GM23338 (cell line): ENCODE data around the gene CPSF7. TPM values are rescaled to one million over a fixed set of nuclear protein-coding genes. Genes with fewer than 3 reads are reported as not detected.

Source experiments
- ATAC-seq: fragments of 200-7000 bp; cut with Tn5 transposase; 3 replicates; pipeline ENCODE4 v1.9.1; 2020
- DNase-seq: peaks from one replicate; pipeline ENCODE4 v3.0.0-alpha.2; 2015; ENCODE audit warnings: low spot score
- H2AFZ ChIP-seq: fragments of 200-600 bp; sonication (generic); 2 replicates; pipeline ENCODE4 v1.8.0; 2016; ENCODE audit warnings: antibody characterized with exemption, mild to moderate bottlenecking, moderate library complexity
- H3F3A ChIP-seq: fragments of 200-600 bp; sonication (generic); replicated peaks from 2 replicates; pipeline ENCODE4 v1.8.0; 2017; ENCODE audit warnings: antibody characterized with exemption, mixed run types, low read depth
- H3K27ac ChIP-seq: fragments of 200-600 bp; sonication (generic); 2 replicates; pipeline ENCODE4 v1.6.1; 2016; ENCODE audit warnings: low read depth
- H3K27me3 ChIP-seq: fragments of 200-600 bp; sonication (generic); 2 replicates; pipeline ENCODE4 v1.8.0; 2016; ENCODE audit warnings: mild to moderate bottlenecking, mixed run types, moderate library complexity; ENCODE audit not compliant: insufficient read depth
- H3K36me3 ChIP-seq: fragments of 200-600 bp; sonication (generic); 2 replicates; pipeline ENCODE4 v1.8.0; 2016; ENCODE audit warnings: mild to moderate bottlenecking; ENCODE audit not compliant: insufficient read depth
- H3K4me1 ChIP-seq: fragments of 200-600 bp; sonication (generic); 2 replicates; pipeline ENCODE4 v1.8.0; 2016; ENCODE audit warnings: mild to moderate bottlenecking, moderate library complexity; ENCODE audit not compliant: insufficient read depth
- H3K4me2 ChIP-seq: fragments of 200-600 bp; sonication (generic); 2 replicates; pipeline ENCODE4 v1.7.1; 2017; ENCODE audit warnings: mixed run types
- H3K4me3 ChIP-seq: fragments of 200-600 bp; sonication (generic); 2 replicates; pipeline ENCODE4 v1.6.1; 2016; ENCODE audit warnings: mixed run types
- H3K79me2 ChIP-seq: fragments of 200-600 bp; sonication (generic); replicated peaks from 2 replicates; pipeline ENCODE4 v1.8.0; 2017; ENCODE audit warnings: mild to moderate bottlenecking; ENCODE audit not compliant: insufficient read depth
- H3K9me2 ChIP-seq: fragments of 200-600 bp; sonication (generic); 2 replicates; pipeline ENCODE4 v1.8.0; 2017; ENCODE audit not compliant: insufficient read depth
- H4K20me1 ChIP-seq: fragments of 200-600 bp; sonication (generic); replicated peaks from 2 replicates; pipeline ENCODE4 v1.8.0; 2017; ENCODE audit warnings: mild to moderate bottlenecking; ENCODE audit not compliant: insufficient read depth
- H3K27ac Mint-ChIP-seq: 2 replicates; pipeline ENCODE4 v1.8.0; 2020; ENCODE audit warnings: inconsistent platforms, mild to moderate bottlenecking, moderate library complexity, mixed read lengths
- H3K27me3 Mint-ChIP-seq: 3 replicates; pipeline ENCODE4 v1.8.0; 2022; ENCODE audit warnings: low read depth, mild to moderate bottlenecking, moderate library complexity, mixed read lengths, inconsistent platforms; ENCODE audit not compliant: insufficient read depth, poor library complexity
- H3K36me3 Mint-ChIP-seq: 3 replicates; pipeline ENCODE4 v1.8.0; 2021; ENCODE audit warnings: low read depth, mild to moderate bottlenecking, inconsistent platforms, moderate library complexity, mixed read lengths
- H3K4me1 Mint-ChIP-seq: 3 replicates; pipeline ENCODE4 v1.8.0; 2020; ENCODE audit warnings: mild to moderate bottlenecking, inconsistent platforms, mixed read lengths
- H3K4me3 Mint-ChIP-seq: 3 replicates; pipeline ENCODE4 v1.8.0; 2021; ENCODE audit warnings: moderate library complexity, mild to moderate bottlenecking, inconsistent platforms, mixed read lengths
- H3K9me3 Mint-ChIP-seq: 3 replicates; pipeline ENCODE4 v1.8.0; 2020; ENCODE audit warnings: moderate library complexity, mild to moderate bottlenecking, inconsistent platforms, mixed read lengths
- CREB1 ChIP-seq: fragments of 250-450 bp; sonication (Bioruptor Pico); IDR thresholded peaks from 2 replicates; pipeline ENCODE4 v1.5.0; 2020; ENCODE audit warnings: low read depth, mild to moderate bottlenecking, moderate library complexity
- CTCF ChIP-seq, 2 experiments: fragments of 200-600 bp in 1 of 2; sonication (generic) in 1 of 2; conservative IDR thresholded peaks; 2 replicates each; pipeline versions ENCODE4 v1.5.1 to v1.6.1; 2016 to 2017; ENCODE audit warnings: antibody characterized with exemption in 2 of 2, low read depth in 2 of 2, mild to moderate bottlenecking in 2 of 2, moderate library complexity in 1 of 2
- ETS1 ChIP-seq: IDR thresholded peaks from 2 replicates; pipeline ENCODE4 v1.6.1; 2016; ENCODE audit warnings: antibody characterized with exemption
- EZH2 ChIP-seq: fragments of 200-600 bp; sonication (generic); IDR thresholded peaks from one replicate; pipeline ENCODE4 v1.8.0; 2017; ENCODE audit warnings: antibody characterized with exemption, mild to moderate bottlenecking, low read depth; ENCODE audit not compliant: unreplicated experiment
- EZH2phosphoT487 ChIP-seq: fragments of 200-600 bp; sonication (generic); IDR thresholded peaks from one replicate; pipeline ENCODE4 v1.8.1; 2018; ENCODE audit warnings: antibody characterized with exemption; ENCODE audit not compliant: unreplicated experiment
- JUNB ChIP-seq: IDR thresholded peaks from one replicate; pipeline ENCODE4 v1.6.1; 2016; ENCODE audit warnings: antibody characterized with exemption; ENCODE audit not compliant: unreplicated experiment
- NANOG ChIP-seq: IDR thresholded peaks from 2 replicates; pipeline ENCODE4 v1.6.1; 2016; ENCODE audit warnings: antibody characterized with exemption, borderline replicate concordance
- POLR2AphosphoS5 ChIP-seq: IDR thresholded peaks from 2 replicates; pipeline ENCODE4 v1.6.1; 2016; ENCODE audit warnings: antibody characterized with exemption, low read depth
- REST ChIP-seq: IDR thresholded peaks from one replicate; pipeline ENCODE4 v1.6.1; 2018; ENCODE audit warnings: antibody characterized with exemption; ENCODE audit not compliant: unreplicated experiment
- STAT1 ChIP-seq: IDR thresholded peaks from one replicate; pipeline ENCODE4 v1.6.1; 2016; ENCODE audit warnings: antibody characterized with exemption; ENCODE audit not compliant: unreplicated experiment
- ZNF114 ChIP-seq: fragments of 250-450 bp; sonication (Bioruptor Pico); IDR thresholded peaks from 2 replicates; pipeline ENCODE4 v1.5.0; 2020; ENCODE audit warnings: mild to moderate bottlenecking, moderate library complexity
- ZNF331 ChIP-seq: fragments of 250-450 bp; sonication (Bioruptor Pico); IDR thresholded peaks from 2 replicates; pipeline ENCODE4 v1.5.0; 2020; ENCODE audit warnings: low read depth, mild to moderate bottlenecking, moderate library complexity
- ZNF462 ChIP-seq: fragments of 250-450 bp; sonication (Bioruptor Pico); IDR thresholded peaks from 2 replicates; pipeline ENCODE4 v1.5.0; 2020; ENCODE audit warnings: mild to moderate bottlenecking, moderate library complexity
- polyA plus RNA-seq: library from polyadenylated mRNA; unstranded; fragments of >200 nt; fragmentation: Nextera tagmentation; extraction: Ambion mirVana; gene quantifications from 2 replicates; pipeline ENCODE4 v1.2.1, GENCODE V29; 2016
- total RNA-seq: library from RNA; depleted of rRNA; stranded (reverse); fragments of >200 nt; shearing (Covaris generic); gene quantifications from 2 replicates; pipeline ENCODE4 v1.2.3, GENCODE V29; 2014

CPSF7 gene
- total and polyA plus RNA-seq, 2 experiments from 2014 or later: 27.4 to 60.6 TPM

- no peaks in the 10 kb centered on the region for H3K9me2 ChIP-seq
- H3K4me1 ChIP-seq: peaks cover 11% of the 10 kb centered on the region
- Mint-ChIP-seq H3K4me3 (peak overlapping the region; percentile 99), H3K36me3 (peaks cover 44% of the 10 kb centered on the region), H3K9me3 (no peaks in the 10 kb centered on the region), H3K27me3 (peaks cover 8% of the 10 kb centered on the region), H3K4me1 (peaks cover 17% of the 10 kb centered on the region), H3K27ac (peak overlapping the region; percentile 98)
- peak overlapping the region; percentile 97 for H2AFZ ChIP-seq
- peak overlapping the region; percentile 100 for H3K27ac ChIP-seq
- no peaks in the 10 kb centered on the region for H3K27me3 ChIP-seq
- peak overlapping the region; percentile 97 for H3K4me2 ChIP-seq
- TF ChIP-seq ZNF331 (CRISPR knock-in tag) (no peak), STAT1 (no peak), ZNF462 (CRISPR knock-in tag) (no peak), POLR2AphosphoS5 (no peak), CREB1 (CRISPR knock-in tag) (no peak), CTCF (conservative IDR thresholded peaks at IDR 0.05; ENCODE audit: low read depth in 2 of 2) (no peak), EZH2 (no peak), NANOG (no peak), JUNB (no peak), ZNF114 (CRISPR knock-in tag) (no peak), ETS1 (no peak), REST (no peak), EZH2phosphoT487 (no peak)
- peaks cover 10% of the 10 kb centered on the region; the same call in 1 of the 2 replicates for H3F3A ChIP-seq
- peaks cover 27% of the 10 kb centered on the region for H3K36me3 ChIP-seq
- DNase-seq: peak; percentile 48
- H3K4me3 ChIP-seq: peak overlapping the region; percentile 86
- peak; percentile 6 for ATAC-seq
- H3K79me2 ChIP-seq: peaks cover 36% of the 10 kb centered on the region
- peaks cover 9% of the 10 kb centered on the region; the same call in 1 of the 2 replicates for H4K20me1 ChIP-seq
These were observed 67.3 kb downstream of the CPSF7 start for GRCh38 chr11:61362542-61362875.
